Glutamatergic neuron (in vitro differentiated cells): ENCODE data around the gene UBAP2. TPM values are rescaled to one million over a fixed set of nuclear protein-coding genes. Genes with fewer than 3 reads are reported as not detected.

Source experiments
- DNase-seq: peaks from one replicate; pipeline ENCODE4 v3.0.0; 2022
- H3K27ac Mint-ChIP-seq: one replicate; pipeline ENCODE4 v1.8.0; 2020; ENCODE audit warnings: mild to moderate bottlenecking, mixed read lengths, inconsistent platforms; ENCODE audit not compliant: unreplicated experiment
- H3K27me3 Mint-ChIP-seq: one replicate; pipeline ENCODE4 v1.8.0; 2020; ENCODE audit warnings: mild to moderate bottlenecking, moderate library complexity, mixed read lengths, inconsistent platforms; ENCODE audit not compliant: unreplicated experiment
- H3K36me3 Mint-ChIP-seq: one replicate; pipeline ENCODE4 v1.8.0; 2020; ENCODE audit warnings: mild to moderate bottlenecking, mixed read lengths, inconsistent platforms; ENCODE audit not compliant: unreplicated experiment
- H3K4me1 Mint-ChIP-seq: one replicate; pipeline ENCODE4 v1.8.0; 2020; ENCODE audit warnings: mild to moderate bottlenecking, low read depth, mixed read lengths, inconsistent platforms; ENCODE audit not compliant: unreplicated experiment
- H3K4me3 Mint-ChIP-seq: one replicate; pipeline ENCODE4 v1.8.0; 2020; ENCODE audit warnings: mild to moderate bottlenecking, mixed read lengths, inconsistent platforms; ENCODE audit not compliant: unreplicated experiment
- H3K9me3 Mint-ChIP-seq: one replicate; pipeline ENCODE4 v1.8.0; 2020; ENCODE audit warnings: mild to moderate bottlenecking, moderate library complexity, mixed read lengths, inconsistent platforms; ENCODE audit not compliant: unreplicated experiment
- CTCF ChIP-seq: fragments of 200-600 bp; sonication (generic); IDR thresholded peaks from one replicate; pipeline ENCODE4 v1.5.0; 2021; ENCODE audit not compliant: partially characterized antibody, unreplicated experiment
- total RNA-seq: library from RNA; stranded (reverse); fragmentation: NEBNext Ultra II Directional; extraction: Animal tissue kit (Norgen Biotek cat#: 25700); gene quantifications from one replicate; pipeline ENCODE4 v1.2.1, GENCODE V29; 2021; ENCODE audit not compliant: unreplicated experiment

UBAP2 gene
- total RNA-seq, 1 donor from 2014 or later, result 65.1 TPM

- DNase-seq, result no peak
- no peak for TF ChIP-seq CTCF
- Mint-ChIP-seq H3K36me3 (no peaks in the 10 kb centered on the region), H3K27ac (no peak overlapping the region), H3K9me3 (no peaks in the 10 kb centered on the region), H3K4me1 (peaks cover 8% of the 10 kb centered on the region), H3K27me3 (no peaks in the 10 kb centered on the region), H3K4me3 (no peak overlapping the region)
Observed at GRCh38 chr9:34084562-34084961, 35.9 kb upstream of the UBAP2 start.

- Mint-ChIP-seq H3K36me3 (no peaks in the 10 kb centered on the region), H3K27me3 (no peaks in the 10 kb centered on the region), H3K9me3 (no peaks in the 10 kb centered on the region), H3K4me1 (peaks cover 3% of the 10 kb centered on the region), H3K4me3 (no peak overlapping the region), H3K27ac (no peak overlapping the region)
- no peak for TF ChIP-seq CTCF
- no peak for DNase-seq
Observed at GRCh38 chr9:34079181-34079580, 30.5 kb upstream of the UBAP2 start.

- peaks cover 2% of the 10 kb centered on the region for H3K4me1 Mint-ChIP-seq
- H3K9me3 Mint-ChIP-seq, result no peaks in the 10 kb centered on the region
- no peaks in the 10 kb centered on the region for H3K36me3 Mint-ChIP-seq
- TF ChIP-seq CTCF, result no peak
- H3K4me3 Mint-ChIP-seq, result no peak overlapping the region
- peak; percentile 18 for DNase-seq
- H3K27me3 Mint-ChIP-seq, result no peaks in the 10 kb centered on the region
- no peak overlapping the region for H3K27ac Mint-ChIP-seq
Observed at GRCh38 chr9:34072868-34073590, 24.3 kb upstream of the UBAP2 start.

GRCh38 chr9:34072410-34072809 is 23.7 kb upstream of the UBAP2 start:
- Mint-ChIP-seq H3K4me3 (no peak overlapping the region), H3K27me3 (no peaks in the 10 kb centered on the region), H3K4me1 (peaks cover 2% of the 10 kb centered on the region), H3K9me3 (no peaks in the 10 kb centered on the region), H3K36me3 (no peaks in the 10 kb centered on the region), H3K27ac (no peak overlapping the region)
- no peak for TF ChIP-seq CTCF
- DNase-seq, result no peak

GRCh38 chr9:34070606-34071324 is 22.1 kb upstream of the UBAP2 start:
- TF ChIP-seq CTCF, result no peak
- Mint-ChIP-seq H3K36me3 (no peaks in the 10 kb centered on the region), H3K27ac (no peak overlapping the region), H3K27me3 (no peaks in the 10 kb centered on the region), H3K4me3 (no peak overlapping the region), H3K9me3 (no peaks in the 10 kb centered on the region), H3K4me1 (peaks cover 2% of the 10 kb centered on the region)
- DNase-seq, result no peak
